Effector CD8-positive, alpha-beta T cell (primary cell): ENCODE data around the gene FKBP2.

ENCODE experiments used
- DNase-seq: peaks from one replicate; lab custom pipeline; 2025; lab: John Stamatoyannopoulos, UW

FKBP2 gene

GRCh38 chr11:64264371-64264852 is 23.5 kb downstream of the FKBP2 start:
- no peak for DNase-seq

GRCh38 chr11:64265176-64266160 is 24.6 kb downstream of the FKBP2 start:
- no peak for DNase-seq

DNA sequence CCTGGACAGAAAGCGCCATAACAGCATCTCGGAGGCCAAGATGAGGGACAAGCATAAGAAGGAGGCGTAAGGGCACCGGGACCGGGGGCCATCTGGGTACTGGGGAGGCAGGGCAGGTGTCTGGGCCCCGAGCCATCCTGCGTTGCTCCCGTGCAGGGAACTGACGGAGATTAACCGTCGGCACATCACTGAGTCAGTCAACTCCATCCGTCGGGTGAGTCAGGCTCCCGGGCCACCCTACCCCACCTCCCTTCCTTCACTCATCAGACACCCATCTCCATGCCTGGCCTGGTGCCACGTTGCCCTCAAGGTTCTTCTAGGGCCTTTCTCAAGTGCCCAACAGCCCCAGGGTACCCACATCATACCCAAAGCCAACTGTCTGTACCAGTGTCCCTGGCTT is 25.4 kb downstream of the FKBP2 start:
- no peak for DNase-seq

GRCh38 chr11:64267207-64267945 is 26.5 kb downstream of the FKBP2 start:
- no peak for DNase-seq

- DNase-seq = no peak
These were observed 27.4 kb downstream of the FKBP2 start for GRCh38 chr11:64268025-64268892.

- no peak for DNase-seq
These were observed 28.1 kb downstream of the FKBP2 start for GRCh38 chr11:64268893-64269539.

DNA sequence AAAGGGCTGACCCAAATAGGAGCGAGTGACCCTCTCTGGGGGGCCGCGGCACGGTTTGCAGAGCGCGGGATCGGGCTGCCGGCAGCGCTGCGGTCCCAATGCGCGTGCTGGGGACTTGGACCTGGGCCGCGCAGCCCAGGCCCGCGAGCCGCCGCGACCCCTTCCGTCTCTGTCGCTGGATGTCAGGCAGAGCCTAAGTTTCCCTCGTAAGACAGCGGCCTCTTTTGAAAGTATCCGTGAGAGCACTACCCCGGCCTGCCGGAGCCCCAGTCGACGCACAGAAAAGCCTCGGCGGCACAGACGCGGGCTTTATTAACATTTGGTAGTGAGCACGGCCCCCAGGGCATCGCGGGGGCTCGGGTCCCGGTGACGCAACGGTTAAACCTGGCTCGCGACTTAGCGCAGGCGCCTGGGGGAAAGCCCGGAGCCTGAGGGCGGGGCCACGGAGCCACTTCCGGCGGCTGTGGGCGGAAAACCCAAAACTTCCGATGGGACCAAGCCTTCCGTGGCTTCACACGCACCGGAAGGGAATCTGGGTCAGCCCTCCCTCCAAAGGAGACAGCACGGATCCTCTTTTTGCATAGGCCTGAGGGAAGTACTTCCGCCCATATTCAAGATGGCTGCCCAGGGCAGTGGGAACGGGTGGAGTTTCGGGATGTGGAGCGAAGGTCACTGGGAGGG is 28.8 kb downstream of the FKBP2 start:
- DNase-seq = peak; percentile 94

DNA sequence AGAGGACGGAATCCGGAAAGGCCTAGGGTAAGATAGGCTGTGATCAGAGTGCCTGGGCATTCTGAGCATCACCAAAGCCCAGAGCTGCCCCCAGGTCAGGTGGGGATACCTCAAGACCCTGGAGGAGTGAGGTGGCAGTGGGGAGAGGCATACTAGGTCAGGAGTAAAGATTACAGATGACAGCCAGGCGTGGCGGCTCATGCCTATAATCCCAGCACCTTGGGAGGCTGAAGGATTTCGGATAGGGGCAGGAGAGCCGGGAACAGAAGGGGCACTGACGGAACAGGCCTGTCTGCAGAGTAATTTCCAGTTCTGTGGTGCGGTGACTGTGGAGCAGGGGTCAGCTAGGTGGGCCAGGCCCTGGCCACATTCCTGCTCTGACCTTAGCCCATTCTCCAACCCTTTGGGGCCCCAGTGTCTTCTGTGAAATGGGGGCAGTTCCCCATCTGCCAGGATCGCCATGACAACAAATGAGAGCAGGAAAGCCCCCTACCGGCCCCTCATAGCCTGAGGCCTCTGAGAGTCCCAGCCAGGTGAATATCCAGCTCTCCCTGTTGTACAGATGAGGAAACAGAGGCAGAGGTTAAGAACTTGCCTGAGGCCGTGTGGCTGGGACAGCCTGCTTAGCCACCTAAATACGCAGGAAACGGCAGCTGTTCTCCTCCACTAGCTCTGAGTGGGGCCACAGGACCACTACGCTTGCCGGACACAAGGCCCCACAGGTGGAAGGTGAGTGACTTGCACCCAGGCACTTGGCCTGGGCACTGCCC is 34.3 kb downstream of the FKBP2 start:
- no peak for DNase-seq

DNA sequence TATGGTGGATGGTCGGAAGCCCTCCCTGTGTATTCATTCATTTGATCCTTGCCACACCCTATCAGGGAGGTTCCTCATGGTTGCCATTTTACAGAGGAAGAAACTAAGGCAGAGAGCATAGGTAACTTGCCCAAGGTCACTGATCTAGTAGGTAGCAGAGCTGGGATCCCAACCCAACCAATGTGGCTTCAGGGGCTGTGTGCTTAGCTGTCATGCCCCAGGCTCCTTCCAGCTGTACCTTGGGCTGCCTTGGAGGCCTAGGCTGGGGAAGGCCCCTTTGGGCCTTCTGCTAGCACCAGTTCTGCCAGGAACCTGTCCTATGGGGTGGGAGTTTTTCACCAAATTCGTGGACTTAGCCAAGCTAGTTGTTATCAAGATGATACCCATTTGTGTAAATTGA is 34.9 kb downstream of the FKBP2 start:
- DNase-seq = no peak

- DNase-seq = no peak
These were observed 35.9 kb downstream of the FKBP2 start for GRCh38 chr11:64276653-64277431.

- no peak for DNase-seq
These were observed 37.8 kb downstream of the FKBP2 start for GRCh38 chr11:64278576-64279190.

- DNase-seq = no peak
These were observed 41.3 kb downstream of the FKBP2 start for GRCh38 chr11:64281957-64282770.

DNA sequence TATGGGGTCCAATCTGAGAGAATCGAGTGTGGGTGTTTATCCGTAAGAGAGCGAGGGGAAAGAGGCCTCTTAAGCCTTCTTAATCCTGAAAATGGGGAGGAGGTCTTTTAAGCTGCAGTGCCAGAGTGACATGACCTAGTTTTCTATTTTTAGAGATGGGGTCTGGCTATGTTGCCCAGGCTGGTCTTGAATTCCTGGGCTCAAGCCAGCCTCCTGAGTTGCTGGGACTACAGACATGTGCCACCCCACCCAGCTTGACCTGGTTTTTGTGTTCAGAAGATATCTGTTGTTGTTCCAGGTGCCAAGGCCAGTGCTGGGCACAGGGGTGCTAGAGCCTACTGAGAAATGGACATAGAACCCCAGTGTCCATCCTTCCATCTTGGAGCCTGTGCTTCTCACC is 42.2 kb downstream of the FKBP2 start:
- no peak for DNase-seq

DNA sequence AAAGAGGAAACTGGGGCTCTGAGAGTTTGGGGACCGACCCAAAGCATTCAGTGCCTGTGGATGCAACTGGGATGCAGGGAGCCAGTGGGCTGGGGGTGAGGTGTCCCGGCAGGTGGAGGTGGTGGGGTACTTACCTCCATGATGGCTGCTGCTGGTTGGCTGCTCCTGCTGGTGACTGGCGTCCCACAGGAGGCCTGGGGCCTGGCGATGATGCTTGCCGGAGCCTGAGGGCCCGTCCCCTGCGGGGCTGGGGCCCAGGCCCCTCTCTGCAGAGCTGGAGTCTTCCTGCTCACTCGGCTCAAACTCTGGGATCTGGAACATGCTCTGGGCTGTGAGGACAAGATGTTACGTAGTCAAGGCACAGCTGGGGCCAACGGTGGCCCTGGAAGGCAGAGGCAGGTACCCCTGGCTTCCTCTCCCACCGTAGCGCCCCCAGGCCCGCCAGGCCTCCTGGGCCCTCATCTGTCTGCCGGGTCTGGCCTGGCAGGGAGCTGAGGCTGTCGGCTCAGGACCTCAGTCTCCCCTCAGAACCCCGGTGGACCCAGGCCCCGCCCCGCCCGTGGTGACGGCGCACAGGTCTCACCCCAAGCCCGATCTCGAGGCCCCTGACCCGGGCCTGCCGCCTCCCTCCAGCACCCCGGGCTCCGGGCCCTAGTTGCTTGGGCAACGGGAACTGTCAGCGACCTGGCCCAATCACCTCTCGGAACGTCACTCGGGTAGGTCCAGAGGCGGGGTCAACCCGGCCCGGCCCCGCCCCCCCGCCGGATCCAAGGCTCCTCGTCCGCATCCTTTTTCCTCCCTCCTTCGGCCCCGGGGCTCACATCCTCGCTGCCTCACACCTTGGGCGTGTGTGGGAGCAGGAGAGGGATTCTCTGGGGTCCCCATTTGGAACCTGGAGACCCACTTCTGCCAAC is 43.4 kb downstream of the FKBP2 start, which contains the start of gene BAD:
BAD (minus strand) TSS at position 618 of the 914 bp plus-strand sequence; CDS start at position 321, 297 bp downstream.
- DNase-seq = peak; percentile 89

- peak; percentile 82 for DNase-seq
These were observed 44.3 kb downstream of the FKBP2 start, which contains the start of gene GPR137 for GRCh38 chr11:64284962-64285884. TSS of gene GPR137 (plus strand) at chr11:64285848. CDS start at chr11:64286525, 677 bp downstream.
